HG03108 (cell line): ENCODE results near the gene PDE6D.
A peak's percentile ranks its signal among the peaks of the same experiment; 100 is the strongest.

Experiments used
- ATAC-seq: cut with Tn5 transposase; IDR thresholded peaks from one replicate; pipeline ENCODE4 v1.9.1; 2021; ENCODE audit warnings: moderate library complexity; ENCODE audit not compliant: unreplicated experiment

PDE6D gene

GRCh38 chr2:231780909-231781797 is at the start of gene PDE6D:
TSS of gene PDE6D (minus strand) at chr2:231781282. CDS start at chr2:231781114, 168 bp downstream.
- ATAC-seq, result peak; percentile 88

- no peak for ATAC-seq
Observed at GRCh38 chr2:231821908-231822307, 40.8 kb upstream of the PDE6D start.

- ATAC-seq, result no peak
Observed at GRCh38 chr2:231820786-231821303, 39.8 kb upstream of the PDE6D start.

- no peak for ATAC-seq
Observed at GRCh38 chr2:231819447-231820042, 38.5 kb upstream of the PDE6D start.

GRCh38 chr2:231816327-231817026 is 35.4 kb upstream of the PDE6D start:
- ATAC-seq, result no peak

- no peak for ATAC-seq
Observed at GRCh38 chr2:231810905-231811304, 29.8 kb upstream of the PDE6D start.

- no peak for ATAC-seq
Observed at GRCh38 chr2:231807020-231807419, 25.9 kb upstream of the PDE6D start.

- ATAC-seq, result no peak
Observed at GRCh38 chr2:231803501-231804138, 22.5 kb upstream of the PDE6D start.

GRCh38 chr2:231800493-231801091 is 19.5 kb upstream of the PDE6D start:
- ATAC-seq, result no peak

- no peak for ATAC-seq
Observed at GRCh38 chr2:231795525-231796327, 14.6 kb upstream of the PDE6D start.

- no peak for ATAC-seq
Observed at GRCh38 chr2:231794383-231794782, 13.3 kb upstream of the PDE6D start.

GRCh38 chr2:231791107-231791506 is 10.0 kb upstream of the PDE6D start:
- no peak for ATAC-seq

GRCh38 chr2:231786917-231787292 is 5.8 kb upstream of the PDE6D start:
- no peak for ATAC-seq

- peak; percentile 34 for ATAC-seq
Observed at GRCh38 chr2:231786177-231786916, 5.3 kb upstream of the PDE6D start, which contains the start of gene COPS7B. TSS of gene COPS7B (plus strand) at chr2:231786445. CDS start at chr2:231788571, 2,126 bp downstream.

GRCh38 chr2:231785822-231786176 is 4.7 kb upstream of the PDE6D start:
- ATAC-seq, result no peak

GRCh38 chr2:231785413-231785812 is 4.3 kb upstream of the PDE6D start:
- ATAC-seq, result no peak

GRCh38 chr2:231781798-231782726 is 980 bp upstream of the PDE6D start:
- ATAC-seq, result no peak
